ENCODE results near the gene C9orf43. TPM values are rescaled to one million over a fixed set of nuclear protein-coding genes. Genes with fewer than 3 reads are reported as not detected.

Gene C9orf43
- total RNA-seq, 1 experiment from 2014 or later = 0.28 TPM

DNA sequence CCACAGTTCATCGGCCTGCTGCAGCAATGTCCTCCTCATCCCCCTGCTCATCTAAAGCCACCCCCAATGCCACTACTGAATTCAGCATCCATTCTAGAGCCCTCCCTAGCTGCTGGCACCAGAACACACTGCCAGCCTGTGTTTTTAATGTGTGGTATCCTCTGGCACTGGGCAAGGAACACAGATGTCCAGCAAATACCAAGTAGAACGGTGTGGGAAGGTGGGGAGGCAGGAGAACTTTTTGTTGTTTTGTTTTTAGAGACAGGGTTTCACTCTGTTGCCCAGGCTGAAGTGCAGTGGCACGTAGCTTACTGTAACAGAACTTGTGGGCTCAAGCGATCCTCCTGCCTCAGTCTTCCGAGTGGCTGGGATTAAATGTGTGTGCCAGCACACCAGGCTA lies 38.5 kb upstream of the C9orf43 start (continued):
- TF ChIP-seq ZNF317 (CRISPR knock-in tag; IDR thresholded peaks at IDR 0.05; ENCODE audit: borderline replicate concordance, low read depth) (no peak), RELA (CRISPR knock-in tag; IDR thresholded peaks at IDR 0.05; ENCODE audit: borderline replicate concordance) (no peak), CREM (CRISPR knock-in tag; IDR thresholded peaks at IDR 0.05) (no peak), ZNF671 (CRISPR knock-in tag; IDR thresholded peaks at IDR 0.05) (no peak)
- TF ChIP-seq, protein P1, sequence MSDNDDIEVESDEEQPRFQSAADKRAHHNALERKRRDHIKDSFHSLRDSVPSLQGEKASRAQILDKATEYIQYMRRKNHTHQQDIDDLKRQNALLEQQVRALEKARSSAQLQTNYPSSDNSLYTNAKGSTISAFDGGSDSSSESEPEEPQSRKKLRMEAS (CRISPR knock-in tag; IDR thresholded peaks at IDR 0.05) = no peak
- TF ChIP-seq, protein P2, sequence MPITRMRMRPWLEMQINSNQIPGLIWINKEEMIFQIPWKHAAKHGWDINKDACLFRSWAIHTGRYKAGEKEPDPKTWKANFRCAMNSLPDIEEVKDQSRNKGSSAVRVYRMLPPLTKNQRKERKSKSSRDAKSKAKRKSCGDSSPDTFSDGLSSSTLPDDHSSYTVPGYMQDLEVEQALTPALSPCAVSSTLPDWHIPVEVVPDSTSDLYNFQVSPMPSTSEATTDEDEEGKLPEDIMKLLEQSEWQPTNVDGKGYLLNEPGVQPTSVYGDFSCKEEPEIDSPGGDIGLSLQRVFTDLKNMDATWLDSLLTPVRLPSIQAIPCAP (CRISPR knock-in tag; IDR thresholded peaks at IDR 0.05) = no peak

DNA sequence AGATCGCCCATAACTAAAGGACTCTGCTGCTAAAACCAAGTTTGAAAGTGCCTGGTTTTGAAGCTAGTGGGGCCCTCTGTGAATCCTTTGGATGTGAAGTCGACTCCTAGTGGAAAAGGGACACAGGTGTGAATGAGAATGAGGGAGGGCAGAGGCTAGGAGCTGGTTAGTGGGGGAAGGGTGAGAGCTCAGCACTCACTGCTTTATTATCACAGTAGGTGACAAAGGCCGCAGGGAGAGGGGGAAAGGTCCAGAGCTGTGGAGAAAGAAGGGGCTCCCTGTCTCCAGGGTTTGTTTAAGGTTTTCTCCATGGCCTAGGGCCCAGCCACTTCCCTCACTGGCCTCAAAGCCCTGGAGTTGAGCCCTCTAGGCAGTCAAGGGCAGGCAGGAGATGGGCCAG lies 37.3 kb upstream of the C9orf43 start:
- ATAC-seq (no peak), DNase-seq (ENCODE audit: low spot score) (no peak)
- CTCF ChIA-PET = interaction anchor here (0.7 kb wide), 1 partner anchor 28 kb away, joined by 3 read pairs; the partner anchor contains the start of gene ALAD
- Mint-ChIP-seq H3K27me3 (ENCODE audit: low read depth) (no peaks in the 10 kb centered on the region), H3K4me1 (peaks cover 4% of the 10 kb centered on the region), H3K4me3 (no peak overlapping the region), H3K36me3 (peaks cover 11% of the 10 kb centered on the region), H3K9me3 (no peaks in the 10 kb centered on the region), H3K27ac (no peak overlapping the region)
- TF ChIP-seq, protein P3, sequence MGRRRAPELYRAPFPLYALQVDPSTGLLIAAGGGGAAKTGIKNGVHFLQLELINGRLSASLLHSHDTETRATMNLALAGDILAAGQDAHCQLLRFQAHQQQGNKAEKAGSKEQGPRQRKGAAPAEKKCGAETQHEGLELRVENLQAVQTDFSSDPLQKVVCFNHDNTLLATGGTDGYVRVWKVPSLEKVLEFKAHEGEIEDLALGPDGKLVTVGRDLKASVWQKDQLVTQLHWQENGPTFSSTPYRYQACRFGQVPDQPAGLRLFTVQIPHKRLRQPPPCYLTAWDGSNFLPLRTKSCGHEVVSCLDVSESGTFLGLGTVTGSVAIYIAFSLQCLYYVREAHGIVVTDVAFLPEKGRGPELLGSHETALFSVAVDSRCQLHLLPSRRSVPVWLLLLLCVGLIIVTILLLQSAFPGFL (CRISPR knock-in tag; IDR thresholded peaks at IDR 0.05; ENCODE audit: borderline replicate concordance) = no peak
- no peak for TF ChIP-seq HMGA2 (CRISPR knock-in tag; IDR thresholded peaks at IDR 0.05)
- TF ChIP-seq, protein P4, sequence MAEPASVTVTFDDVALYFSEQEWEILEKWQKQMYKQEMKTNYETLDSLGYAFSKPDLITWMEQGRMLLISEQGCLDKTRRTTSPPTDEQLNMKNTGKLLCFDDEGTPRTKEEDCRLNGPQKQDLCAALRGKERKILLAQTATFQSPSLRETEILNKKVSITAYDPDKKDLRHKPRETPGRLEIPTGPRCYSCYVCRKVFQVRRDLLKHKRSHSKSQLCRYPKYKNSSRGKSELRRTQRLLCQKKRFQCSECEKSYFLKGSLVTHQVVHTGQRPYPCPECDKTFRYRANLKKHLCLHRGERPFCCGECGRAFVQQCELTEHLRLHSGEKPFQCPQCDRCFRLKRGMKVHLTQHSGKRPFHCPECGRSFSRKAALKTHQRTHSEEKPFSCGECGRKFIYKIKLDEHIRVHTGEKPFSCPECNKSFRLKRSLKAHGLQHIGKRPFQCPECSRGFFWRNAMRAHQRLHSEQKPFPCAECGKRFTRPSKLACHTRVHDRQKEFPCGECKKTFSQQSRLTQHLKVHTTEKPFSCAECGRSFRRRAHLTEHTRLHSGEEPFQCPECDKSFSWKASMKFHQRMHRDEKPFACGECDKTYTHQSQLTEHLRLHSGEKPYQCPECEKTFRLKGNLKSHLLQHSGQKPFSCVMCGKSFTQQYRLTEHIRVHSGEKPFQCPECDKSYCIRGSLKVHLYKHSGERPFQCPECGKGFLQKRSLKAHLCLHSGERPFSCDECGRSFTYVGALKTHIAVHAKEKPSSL (CRISPR knock-in tag; conservative IDR thresholded peaks at IDR 0.05) = no peak
- no peak for TF ChIP-seq SMAD4 (CRISPR knock-in tag; IDR thresholded peaks at IDR 0.05)
- TF ChIP-seq CREB1 (CRISPR knock-in tag; IDR thresholded peaks at IDR 0.05) = no peak
- no peak for TF ChIP-seq ZNF671 (CRISPR knock-in tag; IDR thresholded peaks at IDR 0.05)
- TF ChIP-seq TCF7 (CRISPR knock-in tag; IDR thresholded peaks at IDR 0.05; ENCODE audit: low read depth) = no peak
- no peak for TF ChIP-seq FOXK1 (CRISPR knock-in tag; IDR thresholded peaks at IDR 0.05)
- TF ChIP-seq, protein P5, sequence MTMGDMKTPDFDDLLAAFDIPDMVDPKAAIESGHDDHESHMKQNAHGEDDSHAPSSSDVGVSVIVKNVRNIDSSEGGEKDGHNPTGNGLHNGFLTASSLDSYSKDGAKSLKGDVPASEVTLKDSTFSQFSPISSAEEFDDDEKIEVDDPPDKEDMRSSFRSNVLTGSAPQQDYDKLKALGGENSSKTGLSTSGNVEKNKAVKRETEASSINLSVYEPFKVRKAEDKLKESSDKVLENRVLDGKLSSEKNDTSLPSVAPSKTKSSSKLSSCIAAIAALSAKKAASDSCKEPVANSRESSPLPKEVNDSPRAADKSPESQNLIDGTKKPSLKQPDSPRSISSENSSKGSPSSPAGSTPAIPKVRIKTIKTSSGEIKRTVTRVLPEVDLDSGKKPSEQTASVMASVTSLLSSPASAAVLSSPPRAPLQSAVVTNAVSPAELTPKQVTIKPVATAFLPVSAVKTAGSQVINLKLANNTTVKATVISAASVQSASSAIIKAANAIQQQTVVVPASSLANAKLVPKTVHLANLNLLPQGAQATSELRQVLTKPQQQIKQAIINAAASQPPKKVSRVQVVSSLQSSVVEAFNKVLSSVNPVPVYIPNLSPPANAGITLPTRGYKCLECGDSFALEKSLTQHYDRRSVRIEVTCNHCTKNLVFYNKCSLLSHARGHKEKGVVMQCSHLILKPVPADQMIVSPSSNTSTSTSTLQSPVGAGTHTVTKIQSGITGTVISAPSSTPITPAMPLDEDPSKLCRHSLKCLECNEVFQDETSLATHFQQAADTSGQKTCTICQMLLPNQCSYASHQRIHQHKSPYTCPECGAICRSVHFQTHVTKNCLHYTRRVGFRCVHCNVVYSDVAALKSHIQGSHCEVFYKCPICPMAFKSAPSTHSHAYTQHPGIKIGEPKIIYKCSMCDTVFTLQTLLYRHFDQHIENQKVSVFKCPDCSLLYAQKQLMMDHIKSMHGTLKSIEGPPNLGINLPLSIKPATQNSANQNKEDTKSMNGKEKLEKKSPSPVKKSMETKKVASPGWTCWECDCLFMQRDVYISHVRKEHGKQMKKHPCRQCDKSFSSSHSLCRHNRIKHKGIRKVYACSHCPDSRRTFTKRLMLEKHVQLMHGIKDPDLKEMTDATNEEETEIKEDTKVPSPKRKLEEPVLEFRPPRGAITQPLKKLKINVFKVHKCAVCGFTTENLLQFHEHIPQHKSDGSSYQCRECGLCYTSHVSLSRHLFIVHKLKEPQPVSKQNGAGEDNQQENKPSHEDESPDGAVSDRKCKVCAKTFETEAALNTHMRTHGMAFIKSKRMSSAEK (CRISPR knock-in tag; IDR thresholded peaks at IDR 0.05; ENCODE audit: borderline replicate concordance) = no peak
- no peak for TF ChIP-seq RELA (CRISPR knock-in tag; IDR thresholded peaks at IDR 0.05; ENCODE audit: borderline replicate concordance)
- TF ChIP-seq, protein P6, sequence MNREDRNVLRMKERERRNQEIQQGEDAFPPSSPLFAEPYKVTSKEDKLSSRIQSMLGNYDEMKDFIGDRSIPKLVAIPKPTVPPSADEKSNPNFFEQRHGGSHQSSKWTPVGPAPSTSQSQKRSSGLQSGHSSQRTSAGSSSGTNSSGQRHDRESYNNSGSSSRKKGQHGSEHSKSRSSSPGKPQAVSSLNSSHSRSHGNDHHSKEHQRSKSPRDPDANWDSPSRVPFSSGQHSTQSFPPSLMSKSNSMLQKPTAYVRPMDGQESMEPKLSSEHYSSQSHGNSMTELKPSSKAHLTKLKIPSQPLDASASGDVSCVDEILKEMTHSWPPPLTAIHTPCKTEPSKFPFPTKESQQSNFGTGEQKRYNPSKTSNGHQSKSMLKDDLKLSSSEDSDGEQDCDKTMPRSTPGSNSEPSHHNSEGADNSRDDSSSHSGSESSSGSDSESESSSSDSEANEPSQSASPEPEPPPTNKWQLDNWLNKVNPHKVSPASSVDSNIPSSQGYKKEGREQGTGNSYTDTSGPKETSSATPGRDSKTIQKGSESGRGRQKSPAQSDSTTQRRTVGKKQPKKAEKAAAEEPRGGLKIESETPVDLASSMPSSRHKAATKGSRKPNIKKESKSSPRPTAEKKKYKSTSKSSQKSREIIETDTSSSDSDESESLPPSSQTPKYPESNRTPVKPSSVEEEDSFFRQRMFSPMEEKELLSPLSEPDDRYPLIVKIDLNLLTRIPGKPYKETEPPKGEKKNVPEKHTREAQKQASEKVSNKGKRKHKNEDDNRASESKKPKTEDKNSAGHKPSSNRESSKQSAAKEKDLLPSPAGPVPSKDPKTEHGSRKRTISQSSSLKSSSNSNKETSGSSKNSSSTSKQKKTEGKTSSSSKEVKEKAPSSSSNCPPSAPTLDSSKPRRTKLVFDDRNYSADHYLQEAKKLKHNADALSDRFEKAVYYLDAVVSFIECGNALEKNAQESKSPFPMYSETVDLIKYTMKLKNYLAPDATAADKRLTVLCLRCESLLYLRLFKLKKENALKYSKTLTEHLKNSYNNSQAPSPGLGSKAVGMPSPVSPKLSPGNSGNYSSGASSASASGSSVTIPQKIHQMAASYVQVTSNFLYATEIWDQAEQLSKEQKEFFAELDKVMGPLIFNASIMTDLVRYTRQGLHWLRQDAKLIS (CRISPR knock-in tag; IDR thresholded peaks at IDR 0.05; ENCODE audit: borderline replicate concordance) = no peak
- no peak for TF ChIP-seq JAZF1 (CRISPR knock-in tag; IDR thresholded peaks at IDR 0.05)
- POLR2A ChIA-PET = no interaction called here
